Neural crest cell (in vitro differentiated cells): ENCODE data around the gene DRC3. TPM values are rescaled to one million over a fixed set of nuclear protein-coding genes. Genes with fewer than 3 reads are reported as not detected.
A peak's percentile ranks its signal among the peaks of the same experiment; 100 is the strongest.

Source experiments
- DNase-seq: peaks from one replicate; pipeline ENCODE4 v3.0.0; 2021; ENCODE audit warnings: low read depth, mixed read lengths, low spot score
- H3K27ac Mint-ChIP-seq: one replicate; pipeline ENCODE4 v1.8.0; 2021; ENCODE audit warnings: mild to moderate bottlenecking, mixed read lengths; ENCODE audit not compliant: unreplicated experiment
- H3K27me3 Mint-ChIP-seq: 2 replicates; pipeline ENCODE4 v1.8.0; 2021; ENCODE audit warnings: low read depth, mild to moderate bottlenecking, mixed read lengths
- H3K36me3 Mint-ChIP-seq: 2 replicates; pipeline ENCODE4 v1.8.0; 2021; ENCODE audit warnings: low read depth, mild to moderate bottlenecking, mixed read lengths
- H3K4me1 Mint-ChIP-seq: 2 replicates; pipeline ENCODE4 v1.8.0; 2021; ENCODE audit warnings: mixed read lengths
- H3K4me3 Mint-ChIP-seq: one replicate; pipeline ENCODE4 v1.8.0; 2021; ENCODE audit warnings: mild to moderate bottlenecking, mixed read lengths
- H3K9me3 Mint-ChIP-seq: 2 replicates; pipeline ENCODE4 v1.8.0; 2021; ENCODE audit warnings: mixed read lengths
- CTCF ChIP-seq: fragments of 200-600 bp; sonication (generic); conservative IDR thresholded peaks from 2 replicates; pipeline ENCODE4 v1.5.0; 2021; ENCODE audit warnings: antibody characterized with exemption, mild to moderate bottlenecking
- total RNA-seq: library from RNA; stranded (reverse); gene quantifications from 2 replicates; pipeline ENCODE4 v1.2.1, GENCODE V29; 2021

DRC3 gene
- total RNA-seq, 1 donor from 2014 or later = 0.61 TPM

GRCh38 chr17:18035704-18036103 lies 63.0 kb downstream of the DRC3 start:
- Mint-ChIP-seq H3K4me1 (peaks cover 40% of the 10 kb centered on the region), H3K9me3 (no peaks in the 10 kb centered on the region), H3K27me3 (no peaks in the 10 kb centered on the region), H3K4me3 (peak overlapping the region; percentile 32), H3K36me3 (no peaks in the 10 kb centered on the region), H3K27ac (no peak overlapping the region)
- no peak for DNase-seq
- no peak for TF ChIP-seq CTCF

- no peak overlapping the region for H3K27ac Mint-ChIP-seq
- no peaks in the 10 kb centered on the region for H3K9me3 Mint-ChIP-seq
These were observed 64.8 kb downstream of the DRC3 start for GRCh38 chr17:18037486-18037885.

GRCh38 chr17:18038149-18038850 lies 65.6 kb downstream of the DRC3 start:
- Mint-ChIP-seq H3K36me3 (no peaks in the 10 kb centered on the region), H3K4me3 (peak overlapping the region; percentile 98), H3K27ac (no peak overlapping the region), H3K27me3 (no peaks in the 10 kb centered on the region), H3K4me1 (peaks cover 55% of the 10 kb centered on the region), H3K9me3 (no peaks in the 10 kb centered on the region)
- DNase-seq = no peak
- TF ChIP-seq CTCF = no peak

More at GRCh38 chr17:18037486-18037885, 64.8 kb downstream of the DRC3 start:
- H3K36me3 Mint-ChIP-seq = no peaks in the 10 kb centered on the region
- no peak for DNase-seq
- H3K27me3 Mint-ChIP-seq = no peaks in the 10 kb centered on the region
- peaks cover 49% of the 10 kb centered on the region for H3K4me1 Mint-ChIP-seq
- peak overlapping the region; percentile 98 for H3K4me3 Mint-ChIP-seq
- no peak for TF ChIP-seq CTCF

- peak; percentile 37 for TF ChIP-seq CTCF
- Mint-ChIP-seq H3K36me3 (no peaks in the 10 kb centered on the region), H3K9me3 (no peaks in the 10 kb centered on the region), H3K27ac (peak within 1 kb of the TSS; percentile 98), H3K4me1 (peaks cover 51% of the 10 kb centered on the region), H3K4me3 (peak within 1 kb of the TSS; percentile 98), H3K27me3 (no peaks in the 10 kb centered on the region)
- DNase-seq = peak; percentile 100
These were observed 66.3 kb downstream of the DRC3 start, which contains the start of the genes ATPAF2 and GID4 for GRCh38 chr17:18038861-18039534. ATPAF2 (minus strand) TSS chr17:18039168; CDS start chr17:18039013, 155 bp downstream. GID4 (plus strand) TSS chr17:18039408; CDS start chr17:18039465, 57 bp downstream.

GRCh38 chr17:18039535-18040260 lies 67.0 kb downstream of the DRC3 start:
- peaks cover 51% of the 10 kb centered on the region for H3K4me1 Mint-ChIP-seq
- H3K27ac Mint-ChIP-seq = peak overlapping the region; percentile 72
- no peaks in the 10 kb centered on the region for H3K9me3 Mint-ChIP-seq
- DNase-seq = no peak
- no peaks in the 10 kb centered on the region for H3K27me3 Mint-ChIP-seq
- no peak for TF ChIP-seq CTCF
- H3K36me3 Mint-ChIP-seq = no peaks in the 10 kb centered on the region
- H3K4me3 Mint-ChIP-seq = peak overlapping the region; percentile 98
